Vagina (tissue), 2 donors: ENCODE measurements around the gene ATG5. TPM values are rescaled to one million over a fixed set of nuclear protein-coding genes. Genes with fewer than 3 reads are reported as not detected.
"Not testable (repeated sequence)": the region's sequence is repeated elsewhere in the genome, so short reads cannot be mapped to it uniquely, and the experiment has no call there.

Experiments
- DNase-seq, 2 donors: peaks; one replicate each; pipeline ENCODE4 v3.0.0-alpha.2; 2017; ENCODE audit errors: extremely low spot score in 2 of 2
- H3K27ac ChIP-seq: fragments of 200-600 bp; sonication (generic); one replicate; pipeline ENCODE4 v1.5.1; 2019
- H3K27me3 ChIP-seq: fragments of 200-600 bp; sonication (generic); one replicate; pipeline ENCODE4 v1.5.1; 2019
- H3K36me3 ChIP-seq, 2 donors: fragments of 200-600 bp; sonication (generic); one replicate each; pipeline ENCODE4 v1.5.1; 2017 to 2019
- H3K4me1 ChIP-seq: fragments of 200-600 bp; sonication (generic); one replicate; pipeline ENCODE4 v1.5.1; 2019
- H3K4me3 ChIP-seq, 2 donors: fragments of 200-600 bp; sonication (generic); 1 replicate in 1 of 2; 2 replicates in 1 of 2; pipeline ENCODE4 v1.5.1; 2016 to 2019
- H3K9me3 ChIP-seq: fragments of 200-600 bp; sonication (generic); one replicate; pipeline ENCODE4 v1.5.1; 2019
- POLR2A ChIP-seq, 2 donors: fragments of 450-650 bp; IDR thresholded peaks; one replicate each; pipeline ENCODE4 v1.6.1; 2017; ENCODE audit warnings: antibody characterized with exemption in 2 of 2, mild to moderate bottlenecking in 2 of 2, moderate library complexity in 2 of 2
- POLR2AphosphoS5 ChIP-seq, 2 donors: sonication (generic); formaldehyde crosslinking; IDR thresholded peaks; one replicate each; pipeline ENCODE4 v1.9.0; 2017; ENCODE audit warnings: antibody characterized with exemption in 2 of 2, mild to moderate bottlenecking in 2 of 2, low read depth in 1 of 2; ENCODE audit not compliant: insufficient read depth in 1 of 2
- intact Hi-C: fragments of 100-400 bp; cut with DNase I; formaldehyde crosslinking; loops from one replicate; pipeline ENCODE4 v1.15.1; 2023
- total RNA-seq: library from RNA; depleted of rRNA; stranded (reverse); fragments of >200 nt; gene quantifications from one replicate; pipeline ENCODE4 v1.2.3, GENCODE V29; 2016
- TF ChIP-seq, protein P1 (sequence below), 3 experiments: fragments of 450-650 bp in 2 of 3; fragments of 200-600 bp in 1 of 3; sonication (generic) in 1 of 3; IDR thresholded peaks; one replicate each; pipeline ENCODE4 v1.5.1; 2017 to 2019; ENCODE audit warnings: antibody characterized with exemption in 3 of 3, mild to moderate bottlenecking in 2 of 3, moderate library complexity in 2 of 3

ATG5 gene
- total RNA-seq, 1 donor from 2014 or later, result 37.1 TPM

DNA sequence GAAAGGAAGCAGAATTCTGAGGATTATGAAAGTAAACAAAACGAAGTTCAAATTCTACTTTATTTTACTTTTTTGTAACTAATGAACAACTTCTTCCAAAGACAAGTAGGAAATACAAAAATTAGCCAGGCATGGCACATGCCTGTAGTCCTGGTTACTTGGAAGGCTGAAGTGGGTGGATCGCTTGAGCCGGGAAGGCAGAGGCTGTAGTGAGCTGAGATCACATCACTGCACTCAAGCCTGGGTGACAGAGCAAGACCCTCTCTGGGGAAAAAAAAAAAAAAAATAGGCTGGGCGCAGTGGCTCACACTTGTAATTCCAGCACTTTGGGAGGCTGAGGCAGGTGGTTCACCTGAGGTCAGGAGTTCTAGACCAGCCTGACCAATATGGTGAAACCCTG is 82.3 kb downstream of the ATG5 start:
- Histone ChIP-seq H3K27me3 (no peaks in the 10 kb centered on the region), H3K9me3 (no peaks in the 10 kb centered on the region), H3K4me3 (no peak overlapping the region), H3K27ac (no peak overlapping the region), H3K36me3 (no peaks in the 10 kb centered on the region), H3K4me1 (no peaks in the 10 kb centered on the region)
- intact Hi-C loops, result no loop called here
- DNase-seq, result no peak
- TF ChIP-seq, protein P1, sequence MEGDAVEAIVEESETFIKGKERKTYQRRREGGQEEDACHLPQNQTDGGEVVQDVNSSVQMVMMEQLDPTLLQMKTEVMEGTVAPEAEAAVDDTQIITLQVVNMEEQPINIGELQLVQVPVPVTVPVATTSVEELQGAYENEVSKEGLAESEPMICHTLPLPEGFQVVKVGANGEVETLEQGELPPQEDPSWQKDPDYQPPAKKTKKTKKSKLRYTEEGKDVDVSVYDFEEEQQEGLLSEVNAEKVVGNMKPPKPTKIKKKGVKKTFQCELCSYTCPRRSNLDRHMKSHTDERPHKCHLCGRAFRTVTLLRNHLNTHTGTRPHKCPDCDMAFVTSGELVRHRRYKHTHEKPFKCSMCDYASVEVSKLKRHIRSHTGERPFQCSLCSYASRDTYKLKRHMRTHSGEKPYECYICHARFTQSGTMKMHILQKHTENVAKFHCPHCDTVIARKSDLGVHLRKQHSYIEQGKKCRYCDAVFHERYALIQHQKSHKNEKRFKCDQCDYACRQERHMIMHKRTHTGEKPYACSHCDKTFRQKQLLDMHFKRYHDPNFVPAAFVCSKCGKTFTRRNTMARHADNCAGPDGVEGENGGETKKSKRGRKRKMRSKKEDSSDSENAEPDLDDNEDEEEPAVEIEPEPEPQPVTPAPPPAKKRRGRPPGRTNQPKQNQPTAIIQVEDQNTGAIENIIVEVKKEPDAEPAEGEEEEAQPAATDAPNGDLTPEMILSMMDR (IDR thresholded peaks at IDR 0.05), result no peak
- no peak for TF ChIP-seq POLR2AphosphoS5 (IDR thresholded peaks at IDR 0.05; ENCODE audit: insufficient read depth in 1 of 2, low read depth in 1 of 2)
- no peak for TF ChIP-seq POLR2A (IDR thresholded peaks at IDR 0.05)

DNA sequence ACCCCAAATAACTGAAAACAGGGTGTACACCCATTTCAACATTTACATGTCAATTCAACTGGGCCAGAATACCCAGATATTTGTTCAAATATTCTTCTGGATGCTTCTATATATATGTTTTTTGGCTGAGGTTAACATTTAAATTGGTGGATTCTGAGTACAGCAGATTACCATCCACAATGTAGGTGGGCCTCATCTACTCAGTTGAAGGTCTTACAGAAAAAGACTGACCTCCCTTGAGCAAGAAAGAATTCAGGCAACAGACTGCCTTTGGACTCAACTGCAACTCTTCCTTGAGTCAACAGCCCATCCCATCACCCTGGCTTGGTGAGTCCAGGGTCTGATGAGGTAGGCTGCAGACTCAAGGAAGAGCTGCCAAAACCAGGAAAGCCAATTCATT is 84.1 kb downstream of the ATG5 start:
- H3K36me3 ChIP-seq, result no peaks in the 10 kb centered on the region
- H3K9me3 ChIP-seq, result no peaks in the 10 kb centered on the region
- no peak for TF ChIP-seq POLR2A (IDR thresholded peaks at IDR 0.05)
- TF ChIP-seq, protein P1 (IDR thresholded peaks at IDR 0.05), result no peak
- TF ChIP-seq POLR2AphosphoS5 (IDR thresholded peaks at IDR 0.05; ENCODE audit: insufficient read depth in 1 of 2, low read depth in 1 of 2), result no peak
- H3K27ac ChIP-seq, result no peak overlapping the region
- no peak overlapping the region for H3K4me3 ChIP-seq
- intact Hi-C loops, result no loop called here
- DNase-seq, result no peak
- no peaks in the 10 kb centered on the region for H3K4me1 ChIP-seq
- no peaks in the 10 kb centered on the region for H3K27me3 ChIP-seq

DNA sequence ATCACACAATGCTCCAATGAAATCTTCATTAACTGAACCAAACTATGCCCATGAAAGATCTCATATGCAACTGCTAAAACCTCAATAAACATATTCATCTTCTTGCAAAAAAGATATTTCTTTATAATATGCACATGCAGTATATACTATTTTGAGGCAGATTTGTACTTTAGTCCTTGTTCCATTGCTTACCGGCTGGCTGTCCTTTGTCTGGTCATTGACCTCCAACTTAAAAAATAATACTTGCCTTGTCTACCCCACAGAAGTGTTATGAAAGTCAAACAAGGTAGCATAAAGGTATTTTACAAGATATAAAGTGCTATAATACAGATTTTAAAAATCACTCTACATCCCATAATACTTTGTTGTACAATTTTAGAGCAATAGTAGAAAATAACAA is 88.3 kb downstream of the ATG5 start:
- Histone ChIP-seq H3K27me3 (no peaks in the 10 kb centered on the region), H3K27ac (no peak overlapping the region), H3K4me3 (no peak overlapping the region), H3K36me3 (no peaks in the 10 kb centered on the region), H3K9me3 (no peaks in the 10 kb centered on the region), H3K4me1 (no peaks in the 10 kb centered on the region)
- no peak for DNase-seq
- TF ChIP-seq POLR2AphosphoS5 (IDR thresholded peaks at IDR 0.05; ENCODE audit: insufficient read depth in 1 of 2, low read depth in 1 of 2), result no peak
- TF ChIP-seq, protein P1 (IDR thresholded peaks at IDR 0.05), result no peak
- TF ChIP-seq POLR2A (IDR thresholded peaks at IDR 0.05), result no peak
- intact Hi-C loops, result no loop called here

DNA sequence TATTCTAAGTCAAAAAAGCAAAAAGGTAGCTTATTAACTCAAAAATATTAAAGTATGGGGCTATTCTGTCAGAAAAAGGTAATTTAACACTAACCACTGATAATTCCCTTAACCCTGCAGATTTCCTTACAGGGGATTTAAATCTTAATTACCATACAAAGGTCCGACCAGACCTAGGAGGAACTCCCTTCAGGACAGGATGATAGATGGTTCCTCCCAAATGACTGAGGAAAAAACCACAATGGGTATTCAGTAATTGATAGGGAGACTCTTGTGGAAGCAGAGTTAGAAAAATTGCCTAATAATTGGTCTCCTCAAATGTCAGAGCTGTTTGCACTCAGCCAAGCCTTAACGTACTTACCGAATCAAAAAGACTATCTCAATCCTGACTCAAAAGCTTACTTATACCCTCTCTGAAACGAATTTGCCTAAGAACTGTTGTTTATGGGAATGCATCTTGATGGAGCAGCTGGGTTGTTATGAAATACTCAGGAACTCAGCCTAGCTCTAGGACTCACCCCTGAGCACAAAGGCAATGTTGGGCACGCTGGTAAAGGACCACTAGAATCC is 95.6 kb downstream of the ATG5 start:
- not testable (repeated sequence) for H3K4me1 ChIP-seq, H3K4me3 ChIP-seq, DNase-seq, H3K36me3 ChIP-seq, H3K27ac ChIP-seq, H3K9me3 ChIP-seq, H3K27me3 ChIP-seq
- intact Hi-C loops, result loop anchor here (5.0 kb wide), 1 partner anchor 743 kb away; no protein-coding TSS in a partner anchor

DNA sequence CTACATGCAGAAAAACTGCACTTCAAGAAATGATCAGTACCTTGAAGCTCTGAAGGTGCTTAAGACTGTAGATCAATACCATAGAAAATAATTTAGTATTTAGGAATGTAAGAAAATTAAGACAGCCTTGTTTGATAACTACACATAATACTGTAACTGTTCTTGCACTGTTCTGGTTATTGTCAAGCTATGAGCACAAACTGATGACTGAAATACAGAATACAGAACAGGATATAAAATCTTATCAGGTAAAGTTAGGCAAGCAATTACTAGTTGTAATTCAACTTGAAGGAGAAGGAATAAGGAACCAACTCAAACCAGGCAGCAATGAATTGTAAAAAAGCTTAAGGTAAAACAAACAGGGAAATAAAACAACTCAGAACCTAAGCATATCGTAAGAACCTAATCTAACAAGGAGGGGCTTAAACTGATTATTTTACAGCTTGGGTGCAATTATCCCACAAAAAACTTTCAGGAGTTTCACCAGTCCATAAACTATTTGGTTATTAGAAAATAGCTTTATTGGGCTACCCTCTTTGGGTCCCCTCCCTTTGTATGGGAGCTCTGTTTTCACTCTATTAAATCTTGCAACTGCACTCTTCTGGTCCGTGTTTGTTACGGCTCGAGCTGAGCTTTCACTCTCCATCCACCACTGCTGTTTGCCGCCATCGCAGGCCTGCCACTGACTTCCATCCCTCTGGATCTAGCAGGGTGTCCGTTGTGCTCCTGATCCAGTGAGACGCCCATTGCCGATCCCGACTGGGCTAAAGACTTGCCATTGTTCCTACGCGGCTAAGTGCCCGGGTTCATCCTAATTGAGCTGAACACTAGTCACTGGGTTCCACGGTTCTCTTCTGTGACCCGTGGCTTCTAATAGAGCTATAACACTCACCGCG is 97.7 kb downstream of the ATG5 start:
- TF ChIP-seq, protein P1 (IDR thresholded peaks at IDR 0.05), result no peak
- TF ChIP-seq POLR2AphosphoS5 (IDR thresholded peaks at IDR 0.05; ENCODE audit: insufficient read depth in 1 of 2, low read depth in 1 of 2), result no peak
- TF ChIP-seq POLR2A (IDR thresholded peaks at IDR 0.05), result no peak
- Histone ChIP-seq H3K27me3 (no peaks in the 10 kb centered on the region), H3K4me3 (no peak overlapping the region), H3K27ac (no peak overlapping the region), H3K4me1 (peaks cover 4% of the 10 kb centered on the region), H3K9me3 (no peaks in the 10 kb centered on the region), H3K36me3 (no peaks in the 10 kb centered on the region)
- DNase-seq, result no peak
- intact Hi-C loops, result loop anchor here (5.0 kb wide), 1 partner anchor 741 kb away; no protein-coding TSS in a partner anchor
